ENCODE results near the gene AFTPH.

- TF ChIP-seq CTCF (IDR thresholded peaks at IDR 0.05), result no peak
- TF ChIP-seq POLR2A (IDR thresholded peaks at IDR 0.05), result no peak
Measured at GRCh38 chr2:64532030-64532429, 7.9 kb downstream of the AFTPH start.

Data from testis (tissue), 2 donors.